GM19467 (cell line): ENCODE results near the gene ATOH1.

Source experiments
- ATAC-seq: cut with Tn5 transposase; IDR thresholded peaks from one replicate; pipeline ENCODE4 v1.9.1; 2021; ENCODE audit warnings: mild to moderate bottlenecking, moderate library complexity; ENCODE audit not compliant: unreplicated experiment

Gene ATOH1

GRCh38 chr4:93834249-93835066 is 5.9 kb downstream of the ATOH1 start:
- ATAC-seq, result no peak

- no peak for ATAC-seq
These were observed 7.4 kb downstream of the ATOH1 start for GRCh38 chr4:93835929-93836328.

GRCh38 chr4:93839704-93840103 is 11.2 kb downstream of the ATOH1 start:
- ATAC-seq, result no peak

DNA sequence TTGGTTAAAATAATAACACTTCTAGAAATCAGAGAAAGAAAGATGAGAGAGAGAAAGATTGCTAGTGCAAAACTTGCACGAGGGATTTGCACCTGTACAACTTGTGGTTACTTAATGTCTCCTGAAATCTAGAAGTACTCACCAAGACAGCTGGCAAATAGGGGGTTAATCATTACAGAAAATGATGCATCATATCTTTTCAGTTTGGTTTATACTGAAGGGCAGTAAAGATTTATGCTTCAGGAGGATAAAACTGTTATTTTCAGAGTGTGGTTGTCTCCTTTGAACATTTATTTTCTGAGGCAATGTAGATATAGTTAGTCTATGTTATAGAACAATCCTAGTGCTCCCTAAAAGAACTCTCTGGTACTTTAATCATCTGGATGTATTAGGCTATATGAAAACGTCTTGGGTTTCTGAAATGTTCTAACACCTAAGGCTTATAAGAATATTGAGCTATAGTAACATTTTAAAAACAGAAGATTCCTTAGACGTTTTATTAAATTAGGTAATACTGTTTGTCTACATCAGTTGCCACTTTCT is 13.3 kb downstream of the ATOH1 start:
- ATAC-seq, result peak; percentile 51

GRCh38 chr4:93842601-93843252 is 14.2 kb downstream of the ATOH1 start:
- ATAC-seq, result peak; percentile 73

DNA sequence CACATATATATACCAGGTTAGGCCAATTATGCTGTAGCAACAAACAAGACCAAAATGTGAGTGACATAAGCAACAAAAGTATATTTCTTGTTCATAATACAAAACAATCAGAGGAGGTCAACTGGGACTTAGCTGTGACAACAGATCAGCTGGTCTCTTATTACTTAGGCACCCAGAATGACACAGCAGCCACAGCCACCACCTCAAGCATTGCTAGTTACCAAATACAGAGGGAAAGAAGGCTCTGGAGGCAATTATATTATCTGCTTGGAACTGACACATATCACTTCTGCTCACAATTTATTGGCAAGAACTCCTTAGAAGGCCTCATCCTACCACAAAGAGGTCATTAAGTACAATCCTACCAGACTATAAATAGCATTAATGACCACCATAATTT is 15.2 kb downstream of the ATOH1 start:
- no peak for ATAC-seq

GRCh38 chr4:93852680-93853079 is 24.1 kb downstream of the ATOH1 start:
- ATAC-seq, result no peak

DNA sequence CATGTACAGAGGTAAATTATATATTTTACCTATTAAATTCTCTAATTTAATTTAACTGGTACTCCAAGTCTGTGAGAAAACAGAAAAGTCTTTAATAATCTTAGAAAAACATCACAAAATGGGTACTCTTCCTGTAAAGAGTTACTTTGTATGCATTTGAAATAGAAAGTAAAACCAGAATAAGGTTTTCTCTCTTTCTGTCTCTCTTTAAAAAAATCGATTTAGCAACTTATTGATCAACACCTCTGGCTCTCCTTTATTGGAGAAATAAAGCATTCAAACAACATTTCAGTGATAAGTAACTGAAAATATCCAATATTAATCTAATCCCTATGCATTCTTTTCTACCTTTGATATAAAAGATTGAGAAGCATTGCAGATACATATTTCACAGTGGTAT is 27.4 kb downstream of the ATOH1 start:
- no peak for ATAC-seq

DNA sequence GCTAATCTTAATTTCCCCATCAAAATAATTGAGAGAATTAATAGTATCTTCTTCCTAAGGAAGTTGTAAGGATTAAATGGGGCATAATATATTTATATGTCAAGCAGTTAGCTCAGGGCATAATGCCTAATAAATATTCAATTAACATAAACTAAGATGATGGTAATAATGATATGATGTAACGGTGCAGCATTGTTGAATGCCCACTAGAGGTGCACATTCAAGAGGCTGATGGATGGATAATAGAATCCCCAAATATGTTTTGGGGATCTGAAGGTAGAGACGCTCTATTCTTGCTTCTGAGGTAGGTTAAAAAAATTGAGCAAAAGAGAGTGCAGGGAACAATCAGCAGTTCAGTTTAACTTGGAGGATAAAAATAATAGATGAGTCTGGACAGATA is 37.1 kb downstream of the ATOH1 start:
- no peak for ATAC-seq

DNA sequence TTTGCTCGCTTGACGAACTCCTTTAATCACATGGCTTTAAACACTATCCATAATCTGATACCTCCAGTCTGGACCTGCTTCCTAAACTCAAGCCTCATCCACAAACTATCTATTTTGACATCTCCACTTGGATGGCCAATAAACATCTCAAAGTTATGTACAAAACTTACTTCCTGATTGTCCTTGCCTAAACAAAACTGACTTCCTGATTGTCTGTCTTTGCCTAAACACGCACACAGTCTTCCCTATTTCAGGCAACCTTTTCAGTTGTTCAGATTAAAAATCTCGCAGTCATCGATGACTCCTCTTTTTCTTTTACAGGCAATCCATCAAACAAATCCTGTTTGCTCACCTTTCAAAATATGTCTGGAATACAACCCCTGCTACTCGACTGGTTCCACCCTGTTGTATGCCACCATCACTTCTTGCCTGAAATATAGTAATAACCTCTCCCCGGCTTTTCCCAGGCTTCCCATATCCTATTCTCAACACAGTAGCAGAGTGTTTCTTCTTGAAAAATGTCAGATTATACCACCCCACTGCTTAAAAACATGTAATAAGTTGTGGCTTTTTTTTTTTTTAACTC is 39.0 kb downstream of the ATOH1 start:
- ATAC-seq, result no peak

DNA sequence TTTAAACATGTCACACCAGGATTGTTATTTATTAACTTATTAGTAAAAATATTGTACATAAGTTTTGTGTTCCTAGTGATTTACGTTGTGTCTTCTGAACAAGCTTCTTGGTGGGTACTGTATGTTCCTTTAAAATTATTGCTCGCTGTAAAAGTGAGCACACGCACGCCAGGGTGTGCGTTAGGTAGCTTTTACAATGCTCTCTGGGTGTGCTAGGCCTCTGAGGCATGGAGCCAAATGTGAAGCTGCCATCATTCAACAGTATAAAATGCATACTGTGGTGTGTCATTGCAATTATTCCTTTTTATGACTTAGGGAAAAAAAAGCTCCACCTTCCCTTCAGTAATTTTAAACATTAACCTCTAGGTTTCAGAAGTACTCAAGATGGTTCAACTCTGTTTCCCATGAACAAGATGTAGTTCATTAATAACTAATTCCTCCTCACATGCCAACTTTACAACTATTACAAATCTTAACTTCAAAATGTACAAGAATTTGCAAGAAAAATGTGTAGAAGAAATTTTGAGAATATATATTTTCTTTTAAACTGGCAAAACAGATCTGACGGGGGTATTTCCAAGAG is 42.4 kb downstream of the ATOH1 start:
- ATAC-seq, result no peak

DNA sequence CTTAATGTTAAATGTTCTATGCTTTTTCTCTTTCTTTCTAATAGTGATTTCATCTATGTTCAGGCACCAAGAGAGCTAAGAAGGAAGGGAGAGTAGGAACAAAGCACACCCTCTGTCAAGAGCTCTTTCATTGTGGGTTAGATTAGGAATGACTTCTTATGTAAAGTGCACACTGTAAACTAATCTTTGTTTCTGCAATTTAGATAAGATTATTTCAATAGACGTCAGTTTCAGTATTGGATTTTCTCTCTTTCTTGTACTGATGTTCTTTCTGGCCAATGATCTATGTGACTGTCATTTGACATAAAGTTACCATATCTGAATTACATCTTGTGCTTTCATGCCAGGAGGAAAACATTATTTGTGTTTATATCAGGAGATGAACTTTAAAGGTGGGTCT is 48.2 kb downstream of the ATOH1 start:
- no peak for ATAC-seq

GRCh38 chr4:93878566-93878965 is 50.0 kb downstream of the ATOH1 start:
- no peak for ATAC-seq

- ATAC-seq, result no peak
These were observed 51.4 kb downstream of the ATOH1 start for GRCh38 chr4:93879919-93880318.
